Common myeloid progenitor, CD34-positive (primary cell): Measurements from ENCODE around the gene NEGR1.
A peak's percentile ranks its signal among the peaks of the same experiment; 100 is the strongest.

Experiments
- CTCF ChIA-PET: fragments of 350-600 bp; sonication (Branson Sonifier 250); formaldehyde crosslinking; loops from one replicate; lab custom pipeline; 2021; ENCODE audit warnings: antibody characterized with exemption; lab: Charles Lee
- POLR2A ChIA-PET: fragments of 350-600 bp; sonication (Branson Sonifier 250); formaldehyde crosslinking; loops from one replicate; lab custom pipeline; 2021; ENCODE audit warnings: antibody characterized with exemption; lab: Charles Lee
- DNase-seq, 3 donors: peaks; one replicate each; pipeline versions ENCODE4 v3.0.0 to v3.0.0-alpha.2; 2013
- H3K27ac ChIP-seq, 2 experiments: 1 replicate in 1 of 2; 2 replicates in 1 of 2; pipeline ENCODE4 v1.7.0; 2013; ENCODE audit warnings: inconsistent platforms in 2 of 2, low read length in 2 of 2, mild to moderate bottlenecking in 2 of 2, low read depth in 1 of 2, moderate library complexity in 1 of 2; ENCODE audit not compliant: severe bottlenecking in 2 of 2, insufficient read depth in 1 of 2, poor library complexity in 1 of 2
- H3K27me3 ChIP-seq, 5 experiments: replicated peaks in 2 of 5; 1 replicate in 3 of 5; 2 replicates in 2 of 5; pipeline versions ENCODE4 v1.6.1 to v1.7.0; 2013; ENCODE audit warnings: low read length in 4 of 5, mild to moderate bottlenecking in 2 of 5, moderate library complexity in 2 of 5, inconsistent platforms in 1 of 5; ENCODE audit not compliant: insufficient read depth in 5 of 5, control insufficient read depth in 4 of 5
- H3K36me3 ChIP-seq, 4 experiments: 1 replicate in 2 of 4; 2 replicates in 2 of 4; pipeline versions ENCODE4 v1.6.1 to v1.7.0; 2013; ENCODE audit warnings: low read length in 3 of 4, control low read depth in 1 of 4, mild to moderate bottlenecking in 1 of 4; ENCODE audit not compliant: control insufficient read depth in 4 of 4, insufficient read depth in 4 of 4
- H3K4me1 ChIP-seq, 4 experiments: 1 replicate in 3 of 4; 2 replicates in 1 of 4; pipeline versions ENCODE4 v1.6.1 to v1.7.1; 2013; ENCODE audit warnings: low read length in 3 of 4, mild to moderate bottlenecking in 3 of 4, control low read depth in 1 of 4, inconsistent platforms in 1 of 4, moderate library complexity in 1 of 4; ENCODE audit not compliant: control insufficient read depth in 4 of 4, insufficient read depth in 4 of 4; ENCODE audit errors: control extremely low read depth in 1 of 4
- H3K4me3 ChIP-seq, 7 experiments: 1 replicate in 4 of 7; 2 replicates in 3 of 7; pipeline versions ENCODE4 v1.5.1 to v1.7.0; 2013; ENCODE audit warnings: mild to moderate bottlenecking in 7 of 7, low read length in 6 of 7, moderate library complexity in 6 of 7, inconsistent platforms in 2 of 7, low read depth in 2 of 7, control low read depth in 1 of 7; ENCODE audit not compliant: insufficient read depth in 4 of 7, control insufficient read depth in 1 of 7; ENCODE audit errors: extremely low read depth in 1 of 7
- H3K9me3 ChIP-seq, 5 experiments: 1 replicate in 4 of 5; 2 replicates in 1 of 5; pipeline versions ENCODE4 v1.6.1 to v1.7.1; 2013; ENCODE audit warnings: low read length in 4 of 5, mild to moderate bottlenecking in 2 of 5, inconsistent platforms in 1 of 5, low read depth in 1 of 5, moderate library complexity in 1 of 5; ENCODE audit not compliant: control insufficient read depth in 4 of 5, insufficient read depth in 2 of 5; ENCODE audit errors: control extremely low read depth in 1 of 5
- WGBS: methylation state at CpG from one replicate; pipeline ENCODE4 v1.1.5; 2013; ENCODE audit not compliant: insufficient coverage; 5-methylcytosine and 5-hydroxymethylcytosine counted together

The NEGR1 gene

GRCh38 chr1:71698186-71698585 is 584.2 kb downstream of the NEGR1 start:
- ChIA-PET POLR2A (no interaction called here), CTCF (no interaction called here)
- Histone ChIP-seq H3K36me3 (no peaks in the 10 kb centered on the region), H3K4me1 (peaks cover 0 to 14% (median 5%) of the 10 kb centered on the region in 4 experiments), H3K4me3 (no peak overlapping the region), H3K9me3 (peaks cover 0 to 10% (median 6%) of the 10 kb centered on the region in 5 experiments), H3K27me3 (no peaks in the 10 kb centered on the region), H3K27ac (no peak overlapping the region)
- no CpG with 5 or more reads among the region's 1 CpG for WGBS
- DNase-seq: peak in 2 of 3 donors; percentile 55 to 69

DNA sequence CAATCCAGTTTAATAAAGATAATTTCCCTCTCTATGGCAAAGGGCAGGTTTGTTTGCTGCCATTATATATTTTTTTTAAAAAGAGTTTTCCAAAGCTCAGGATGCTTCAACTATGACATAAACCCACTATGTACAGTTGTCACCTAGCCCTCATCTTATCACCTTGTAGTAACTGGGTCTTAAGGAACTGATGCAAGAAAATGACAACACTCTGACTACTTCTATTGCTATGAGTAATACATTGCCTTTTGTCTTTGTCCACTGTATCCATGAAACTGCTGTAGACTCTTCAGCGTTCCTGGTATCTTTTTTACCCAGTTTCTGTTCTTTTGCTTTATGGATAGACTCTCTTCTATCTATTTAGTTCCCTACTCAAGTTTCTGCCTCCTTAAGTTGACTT is 586.5 kb downstream of the NEGR1 start:
- Histone ChIP-seq H3K9me3 (no peaks in the 10 kb centered on the region), H3K4me1 (peaks cover 0 to 14% (median 5%) of the 10 kb centered on the region in 4 experiments), H3K27me3 (no peaks in the 10 kb centered on the region), H3K27ac (no peak overlapping the region), H3K4me3 (no peak overlapping the region), H3K36me3 (no peaks in the 10 kb centered on the region)
- no CpG with 5 or more reads among the region's 1 CpG for WGBS
- ChIA-PET CTCF (no interaction called here), POLR2A (no interaction called here)
- DNase-seq: no peak

GRCh38 chr1:71695084-71695483 is 587.3 kb downstream of the NEGR1 start:
- ChIA-PET POLR2A (no interaction called here), CTCF (no interaction called here)
- WGBS: no CpG with 5 or more reads among the region's 1 CpG
- Histone ChIP-seq H3K9me3 (no peaks in the 10 kb centered on the region), H3K27ac (no peak overlapping the region), H3K4me1 (peaks cover 0 to 14% (median 5%) of the 10 kb centered on the region in 4 experiments), H3K36me3 (no peaks in the 10 kb centered on the region), H3K4me3 (no peak overlapping the region), H3K27me3 (no peaks in the 10 kb centered on the region)
- no peak for DNase-seq

DNA sequence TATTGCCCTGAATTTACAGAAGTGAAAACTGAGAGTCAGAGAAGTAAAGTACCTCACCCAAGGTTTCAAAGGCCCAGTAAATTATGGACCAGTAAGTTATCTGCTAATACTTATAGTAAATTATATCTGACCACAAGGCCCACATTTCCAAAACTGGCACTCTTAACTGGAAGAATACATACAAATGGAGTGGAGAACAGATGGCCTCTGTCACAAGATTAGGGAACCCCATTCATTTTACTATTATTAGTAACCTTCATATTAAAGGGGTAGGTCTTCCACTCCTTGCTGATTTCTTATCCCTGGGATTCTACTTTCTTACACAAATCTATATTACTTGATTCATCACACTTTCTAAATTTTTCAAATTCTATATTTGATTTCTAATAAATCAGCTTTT is 588.8 kb downstream of the NEGR1 start:
- Histone ChIP-seq H3K27me3 (no peaks in the 10 kb centered on the region), H3K27ac (no peak overlapping the region), H3K4me1 (peaks cover 0 to 8% (median 3%) of the 10 kb centered on the region in 4 experiments), H3K9me3 (no peaks in the 10 kb centered on the region), H3K4me3 (no peak overlapping the region), H3K36me3 (no peaks in the 10 kb centered on the region)
- no peak for DNase-seq
- CTCF ChIA-PET: no interaction called here
- POLR2A ChIA-PET: no interaction called here

GRCh38 chr1:71689635-71690034 is 592.7 kb downstream of the NEGR1 start:
- no peaks in the 10 kb centered on the region for H3K9me3 ChIP-seq
- ChIA-PET CTCF (no interaction called here), POLR2A (no interaction called here)
- H3K36me3 ChIP-seq: no peaks in the 10 kb centered on the region
- H3K4me1 ChIP-seq: no peaks in the 10 kb centered on the region
- no peaks in the 10 kb centered on the region for H3K27me3 ChIP-seq
- no peak overlapping the region for H3K4me3 ChIP-seq
- no peak overlapping the region for H3K27ac ChIP-seq
- DNase-seq: no peak
- no CpG with 5 or more reads among the region's 2 CpGs for WGBS

DNA sequence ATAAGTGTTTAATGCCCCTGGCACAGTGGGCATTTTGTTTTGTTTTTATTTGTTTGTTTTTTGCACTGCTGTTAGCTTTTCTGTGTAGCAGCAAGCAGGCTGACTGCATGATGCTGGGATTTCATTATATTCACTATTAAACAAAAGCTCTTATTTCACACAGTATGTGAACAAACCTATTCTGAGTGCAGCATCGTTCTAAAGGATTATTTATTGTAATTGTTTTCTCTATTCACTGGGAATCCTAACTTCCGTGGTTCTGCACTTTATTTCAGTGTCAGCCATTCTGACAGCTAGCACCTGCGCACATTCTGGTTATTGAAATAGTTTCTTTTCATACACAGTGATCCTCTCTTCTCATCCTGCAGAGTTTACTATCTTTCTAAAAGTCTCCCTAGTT is 595.0 kb downstream of the NEGR1 start:
- H3K36me3 ChIP-seq: no peaks in the 10 kb centered on the region
- no peak for DNase-seq
- H3K27me3 ChIP-seq: no peaks in the 10 kb centered on the region
- no peak overlapping the region for H3K27ac ChIP-seq
- CTCF ChIA-PET: no interaction called here
- POLR2A ChIA-PET: no interaction called here
- no peaks in the 10 kb centered on the region for H3K4me1 ChIP-seq
- H3K9me3 ChIP-seq: no peaks in the 10 kb centered on the region
- 100% methylated on average over 2 of the region's 3 CpGs for WGBS
- no peak overlapping the region for H3K4me3 ChIP-seq

GRCh38 chr1:71676979-71677925 is 605.1 kb downstream of the NEGR1 start:
- Histone ChIP-seq H3K4me1 (no peaks in the 10 kb centered on the region), H3K27me3 (no peaks in the 10 kb centered on the region), H3K36me3 (no peaks in the 10 kb centered on the region), H3K4me3 (no peak overlapping the region), H3K9me3 (peaks cover 0 to 2% (median 0%) of the 10 kb centered on the region in 5 experiments), H3K27ac (no peak overlapping the region)
- 97% methylated on average over 5 of the region's 7 CpGs for WGBS
- ChIA-PET POLR2A (no interaction called here), CTCF (no interaction called here)
- DNase-seq: no peak
